ENCODE data around the gene MDN1. TPM values are rescaled to one million over a fixed set of nuclear protein-coding genes. Genes with fewer than 3 reads are reported as not detected.

Gene MDN1
- total RNA-seq, 4 donors from 2014 or later, result 23.3 to 41.3 (median 24.5) TPM

DNA sequence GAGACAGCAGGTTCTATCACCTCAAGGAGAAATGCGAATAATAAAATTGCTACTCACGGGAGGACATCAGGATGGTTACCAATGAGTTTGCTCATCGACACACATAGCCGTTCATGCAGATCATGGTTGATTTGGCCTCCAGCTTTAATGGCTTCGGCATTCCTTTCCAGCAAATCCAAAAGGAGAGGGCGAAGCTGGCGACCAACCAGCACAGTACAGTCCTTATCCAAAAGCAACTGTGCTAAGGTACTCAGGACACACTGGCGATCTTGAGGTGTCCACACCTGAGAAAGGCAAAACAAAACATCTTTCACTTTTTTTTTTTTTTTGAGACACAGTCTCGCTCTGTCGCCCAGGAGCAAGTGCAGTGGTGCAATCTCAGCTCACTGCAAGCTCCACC, 16.3 kb downstream of the MDN1 start:
- TF ChIP-seq, protein P1, sequence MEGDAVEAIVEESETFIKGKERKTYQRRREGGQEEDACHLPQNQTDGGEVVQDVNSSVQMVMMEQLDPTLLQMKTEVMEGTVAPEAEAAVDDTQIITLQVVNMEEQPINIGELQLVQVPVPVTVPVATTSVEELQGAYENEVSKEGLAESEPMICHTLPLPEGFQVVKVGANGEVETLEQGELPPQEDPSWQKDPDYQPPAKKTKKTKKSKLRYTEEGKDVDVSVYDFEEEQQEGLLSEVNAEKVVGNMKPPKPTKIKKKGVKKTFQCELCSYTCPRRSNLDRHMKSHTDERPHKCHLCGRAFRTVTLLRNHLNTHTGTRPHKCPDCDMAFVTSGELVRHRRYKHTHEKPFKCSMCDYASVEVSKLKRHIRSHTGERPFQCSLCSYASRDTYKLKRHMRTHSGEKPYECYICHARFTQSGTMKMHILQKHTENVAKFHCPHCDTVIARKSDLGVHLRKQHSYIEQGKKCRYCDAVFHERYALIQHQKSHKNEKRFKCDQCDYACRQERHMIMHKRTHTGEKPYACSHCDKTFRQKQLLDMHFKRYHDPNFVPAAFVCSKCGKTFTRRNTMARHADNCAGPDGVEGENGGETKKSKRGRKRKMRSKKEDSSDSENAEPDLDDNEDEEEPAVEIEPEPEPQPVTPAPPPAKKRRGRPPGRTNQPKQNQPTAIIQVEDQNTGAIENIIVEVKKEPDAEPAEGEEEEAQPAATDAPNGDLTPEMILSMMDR (IDR thresholded peaks at IDR 0.05; ENCODE audit: low read depth), result no peak

- TF ChIP-seq, protein P1 (IDR thresholded peaks at IDR 0.05; ENCODE audit: low read depth), result no peak
Observed at GRCh38 chr6:89799756-89800155, 19.8 kb downstream of the MDN1 start.

- TF ChIP-seq, protein P1 (IDR thresholded peaks at IDR 0.05; ENCODE audit: low read depth), result no peak
Observed at GRCh38 chr6:89799096-89799495, 20.5 kb downstream of the MDN1 start.

GRCh38 chr6:89797317-89797716, 22.3 kb downstream of the MDN1 start:
- TF ChIP-seq, protein P1 (IDR thresholded peaks at IDR 0.05; ENCODE audit: low read depth), result no peak

GRCh38 chr6:89794324-89794723, 25.3 kb downstream of the MDN1 start:
- TF ChIP-seq, protein P1 (IDR thresholded peaks at IDR 0.05; ENCODE audit: low read depth), result no peak

- TF ChIP-seq, protein P1 (IDR thresholded peaks at IDR 0.05; ENCODE audit: low read depth), result no peak
Observed at GRCh38 chr6:89793586-89793985, 26.0 kb downstream of the MDN1 start.

- TF ChIP-seq, protein P1 (IDR thresholded peaks at IDR 0.05; ENCODE audit: low read depth), result no peak
Observed at GRCh38 chr6:89792881-89793280, 26.7 kb downstream of the MDN1 start.

Measured in subcutaneous adipose tissue (tissue), 4 donors.